WTC11 (cell line): ENCODE results near the gene FOXN3.

Source experiments
- CREB1 ChIP-seq: sonication (generic); formaldehyde crosslinking; IDR thresholded peaks from 2 replicates; pipeline ENCODE4 v1.8.0; 2023; ENCODE audit warnings: mild to moderate bottlenecking, missing genetic modification reagents
- CTCF ChIP-seq: fragments of 200-600 bp; IDR thresholded peaks from 2 replicates; pipeline ENCODE4 v1.8.0; 2022; ENCODE audit warnings: antibody characterized with exemption
- E2F1 ChIP-seq: sonication (generic); formaldehyde crosslinking; IDR thresholded peaks from 2 replicates; pipeline ENCODE4 v1.8.0; 2022; ENCODE audit warnings: mild to moderate bottlenecking, missing genetic modification reagents
- HMGXB4 ChIP-seq: sonication (generic); formaldehyde crosslinking; IDR thresholded peaks from 2 replicates; pipeline ENCODE4 v1.8.1; 2023; ENCODE audit warnings: mild to moderate bottlenecking, moderate library complexity, missing genetic modification reagents
- RORB ChIP-seq: fragments of 250-450 bp; sonication (Bioruptor Pico); IDR thresholded peaks from 2 replicates; pipeline ENCODE4 v1.9.0; 2021; ENCODE audit warnings: mild to moderate bottlenecking
- STAT6 ChIP-seq: sonication (generic); formaldehyde crosslinking; conservative IDR thresholded peaks from 2 replicates; pipeline ENCODE4 v1.8.1; 2023; ENCODE audit warnings: mild to moderate bottlenecking, low read depth, missing genetic modification reagents, moderate library complexity
- ZNF138 ChIP-seq: sonication (generic); formaldehyde crosslinking; conservative IDR thresholded peaks from 2 replicates; pipeline ENCODE4 v1.8.1; 2022; ENCODE audit warnings: mild to moderate bottlenecking, moderate library complexity, missing genetic modification reagents
- ZNF396 ChIP-seq: fragments of 250-450 bp; sonication (Bioruptor Pico); IDR thresholded peaks from 2 replicates; pipeline ENCODE4 v1.8.0; 2021; ENCODE audit warnings: mild to moderate bottlenecking, moderate library complexity, borderline replicate concordance

GRCh38 chr14:89429199-89430181, 12.5 kb upstream of the FOXN3 start:
- TF ChIP-seq CTCF, result no peak
- no peak for TF ChIP-seq E2F1 (CRISPR knock-in tag)
- TF ChIP-seq ZNF138 (CRISPR knock-in tag), result no peak
- no peak for TF ChIP-seq HMGXB4 (CRISPR knock-in tag)
- TF ChIP-seq RORB (CRISPR knock-in tag), result no peak
- TF ChIP-seq STAT6 (CRISPR knock-in tag), result no peak
- no peak for TF ChIP-seq ZNF396 (CRISPR knock-in tag)
- TF ChIP-seq CREB1 (CRISPR knock-in tag), result no peak
